ENCODE measurements around the gene GRHL3.
A peak's percentile ranks its signal among the peaks of the same experiment; 100 is the strongest.

The GRHL3 gene

DNA sequence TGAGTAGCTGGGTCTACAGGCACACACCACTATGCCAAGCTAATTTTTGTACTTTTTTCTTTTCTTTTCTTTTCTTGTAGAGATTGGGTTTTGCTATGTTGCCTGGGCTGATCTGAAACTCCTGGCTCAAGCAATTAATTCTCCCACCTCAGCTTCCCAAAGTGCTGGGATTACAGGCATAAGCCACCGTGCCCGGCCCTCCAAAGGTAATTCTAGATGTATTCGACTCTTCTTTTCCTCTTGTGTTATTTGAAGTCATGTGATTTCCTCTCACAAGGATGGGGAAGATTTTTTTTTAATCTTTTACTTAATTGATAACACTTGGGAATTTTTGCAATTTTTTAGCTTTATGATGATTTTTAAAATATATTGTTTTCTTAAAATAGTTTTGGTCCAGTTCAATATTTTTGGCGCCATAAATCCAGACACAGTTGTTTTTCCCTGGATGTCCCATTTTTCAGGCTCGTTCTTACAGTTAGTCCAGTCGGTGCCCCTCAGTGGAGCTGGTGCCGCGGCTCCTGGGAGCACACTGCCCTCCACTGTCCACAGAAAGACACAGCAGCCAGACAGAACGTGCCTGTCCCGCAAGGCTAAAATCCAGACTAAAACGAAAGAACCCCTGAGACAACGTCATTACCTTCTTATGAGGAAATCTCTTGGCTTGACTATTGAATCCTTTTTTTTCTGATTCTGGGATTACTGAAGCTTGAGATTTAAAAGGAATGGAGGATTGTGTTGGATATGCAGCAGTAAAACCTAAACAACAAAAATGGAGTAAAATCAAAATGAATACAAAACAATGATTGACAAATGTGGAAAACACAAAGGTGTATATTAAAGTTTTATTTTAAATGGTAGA is 72.0 kb downstream of the GRHL3 start:
- Histone ChIP-seq H3K27ac (ENCODE audit: low read length) (peak overlapping the region; percentile 86), H3K27me3 (ENCODE audit: low read depth, low read length) (no peaks in the 10 kb centered on the region), H3K4me1 (ENCODE audit: control insufficient read depth in 1 of 2, insufficient read depth in 2 of 2, low read length in 2 of 2) (peaks cover 0 to 4% of the 10 kb centered on the region in 2 donors), H3K9me3 (ENCODE audit: control insufficient read depth in 1 of 2, low read length in 2 of 2) (no peaks in the 10 kb centered on the region), H3K4me3 (ENCODE audit: low read depth in 1 of 2, low read length in 2 of 2) (peak overlapping the region in 1 of 2 donors; percentile 16), H3K36me3 (ENCODE audit: control insufficient read depth in 1 of 2, insufficient read depth in 2 of 2, low read length in 2 of 2) (peaks cover 0 to 3% of the 10 kb centered on the region in 2 donors)

DNA sequence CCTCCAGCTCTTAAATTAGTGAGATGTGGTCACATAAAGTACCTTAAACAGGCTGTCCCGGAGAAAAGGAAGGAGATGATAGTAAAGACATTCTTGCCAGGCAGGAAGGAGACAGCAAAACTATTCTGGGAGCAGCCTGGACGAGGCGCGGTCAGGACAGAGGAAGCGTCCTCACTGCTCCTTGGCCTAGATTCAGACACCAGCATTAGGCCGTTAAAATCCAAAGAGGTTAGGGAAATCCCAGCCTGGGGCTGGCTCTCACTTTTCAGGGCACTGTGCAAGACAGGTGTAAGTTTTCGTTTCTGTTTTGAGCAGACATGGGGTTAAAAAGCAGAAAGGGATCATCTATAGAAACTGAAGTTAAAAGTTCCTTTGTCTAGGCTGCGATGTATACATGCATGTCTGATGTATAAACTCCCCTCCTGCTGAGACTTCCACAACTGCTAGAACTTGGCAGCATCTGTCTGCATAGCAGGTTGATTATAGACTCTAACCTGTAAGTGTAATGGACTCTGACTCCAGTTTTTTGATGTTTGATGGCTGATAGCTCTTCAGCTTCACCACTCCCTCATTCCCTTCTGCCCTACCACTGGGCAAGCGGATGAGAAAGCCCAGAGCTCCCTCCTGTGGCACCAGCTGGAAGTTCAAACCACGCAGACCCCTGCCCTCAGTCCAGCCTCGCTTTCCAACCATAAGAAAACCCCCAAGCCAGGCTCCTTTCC is 72.9 kb downstream of the GRHL3 start:
- H3K27ac ChIP-seq (ENCODE audit: low read length): peak overlapping the region; percentile 86
- peak overlapping the region in 1 of 2 donors; percentile 16 for H3K4me3 ChIP-seq (ENCODE audit: low read depth in 1 of 2, low read length in 2 of 2)
- H3K36me3 ChIP-seq (ENCODE audit: control insufficient read depth in 1 of 2, insufficient read depth in 2 of 2, low read length in 2 of 2): peaks cover 0 to 3% of the 10 kb centered on the region in 2 donors
- H3K27me3 ChIP-seq (ENCODE audit: low read depth, low read length): no peaks in the 10 kb centered on the region
- H3K9me3 ChIP-seq (ENCODE audit: control insufficient read depth in 1 of 2, low read length in 2 of 2): no peaks in the 10 kb centered on the region
- peaks cover 0 to 4% of the 10 kb centered on the region in 2 donors for H3K4me1 ChIP-seq (ENCODE audit: control insufficient read depth in 1 of 2, insufficient read depth in 2 of 2, low read length in 2 of 2)

DNA sequence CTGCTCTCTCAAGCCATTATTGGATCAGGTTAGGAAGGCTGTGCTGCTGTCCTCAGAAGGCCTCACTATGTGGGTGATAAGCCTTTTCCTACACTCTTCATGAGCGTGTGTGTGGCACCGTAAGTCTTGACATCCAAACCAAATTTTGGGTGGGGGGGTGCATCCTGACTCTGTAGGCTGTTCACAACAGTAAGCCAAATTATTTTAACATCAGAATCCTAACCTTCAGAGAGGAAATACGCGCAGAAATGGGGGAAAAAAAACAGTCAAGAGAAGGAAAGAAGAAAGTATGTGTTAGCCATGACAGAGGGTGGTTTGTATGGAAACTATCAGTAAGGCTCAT is 73.4 kb downstream of the GRHL3 start:
- no peak overlapping the region for H3K4me3 ChIP-seq (ENCODE audit: low read depth in 1 of 2, low read length in 2 of 2)
- H3K9me3 ChIP-seq (ENCODE audit: control insufficient read depth in 1 of 2, low read length in 2 of 2): no peaks in the 10 kb centered on the region
- peak overlapping the region; percentile 86 for H3K27ac ChIP-seq (ENCODE audit: low read length)
- peaks cover 0 to 4% of the 10 kb centered on the region in 2 donors for H3K4me1 ChIP-seq (ENCODE audit: control insufficient read depth in 1 of 2, insufficient read depth in 2 of 2, low read length in 2 of 2)
- H3K36me3 ChIP-seq (ENCODE audit: control insufficient read depth in 1 of 2, insufficient read depth in 2 of 2, low read length in 2 of 2): peaks cover 0 to 3% of the 10 kb centered on the region in 2 donors
- H3K27me3 ChIP-seq (ENCODE audit: low read depth, low read length): no peaks in the 10 kb centered on the region

DNA sequence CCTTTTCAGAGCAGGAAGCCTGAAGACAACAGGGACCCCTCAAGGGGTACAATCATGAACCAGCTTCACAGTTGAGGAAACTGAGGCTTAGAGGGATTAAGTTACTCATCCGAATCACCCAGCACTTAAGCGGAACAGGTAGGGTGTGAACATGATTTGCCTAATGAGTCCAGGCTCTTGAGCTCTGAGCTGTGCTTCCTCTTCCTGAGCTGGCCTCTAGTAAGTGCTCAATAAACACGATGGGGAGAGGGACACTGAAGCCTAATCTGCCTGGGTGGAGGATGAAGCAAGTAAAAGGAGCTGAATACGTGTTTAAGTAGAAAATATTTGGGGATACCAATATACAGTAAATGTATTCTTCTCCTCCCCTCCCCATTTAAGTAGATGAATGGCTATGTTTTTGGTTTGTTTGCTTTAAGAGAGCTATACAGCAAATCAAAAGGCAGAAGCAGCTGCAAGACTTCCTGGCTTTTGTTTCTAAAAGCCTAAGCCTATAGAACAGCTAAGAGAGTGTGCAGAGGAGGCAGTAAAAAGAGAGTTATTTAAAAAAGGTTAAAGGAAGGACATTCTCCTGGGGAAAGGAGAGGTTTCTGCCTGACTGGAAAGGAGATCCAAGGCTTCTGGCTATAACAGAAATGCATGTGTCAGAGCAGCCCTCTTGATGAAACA is 74.0 kb downstream of the GRHL3 start:
- Histone ChIP-seq H3K36me3 (ENCODE audit: control insufficient read depth in 1 of 2, insufficient read depth in 2 of 2, low read length in 2 of 2) (peaks cover 0 to 3% of the 10 kb centered on the region in 2 donors), H3K27me3 (ENCODE audit: low read depth, low read length) (no peaks in the 10 kb centered on the region), H3K4me3 (ENCODE audit: low read depth in 1 of 2, low read length in 2 of 2) (no peak overlapping the region), H3K9me3 (ENCODE audit: control insufficient read depth in 1 of 2, low read length in 2 of 2) (no peaks in the 10 kb centered on the region), H3K27ac (ENCODE audit: low read length) (no peak overlapping the region), H3K4me1 (ENCODE audit: control insufficient read depth in 1 of 2, insufficient read depth in 2 of 2, low read length in 2 of 2) (peaks cover 0 to 4% of the 10 kb centered on the region in 2 donors)

GRCh38 chr1:24393892-24394291 is 74.7 kb downstream of the GRHL3 start:
- H3K36me3 ChIP-seq (ENCODE audit: control insufficient read depth in 1 of 2, insufficient read depth in 2 of 2, low read length in 2 of 2): peaks cover 0 to 3% of the 10 kb centered on the region in 2 donors
- peaks cover 0 to 4% of the 10 kb centered on the region in 2 donors for H3K4me1 ChIP-seq (ENCODE audit: control insufficient read depth in 1 of 2, insufficient read depth in 2 of 2, low read length in 2 of 2)
- no peak overlapping the region for H3K27ac ChIP-seq (ENCODE audit: low read length)
- no peaks in the 10 kb centered on the region for H3K9me3 ChIP-seq (ENCODE audit: control insufficient read depth in 1 of 2, low read length in 2 of 2)
- no peaks in the 10 kb centered on the region for H3K27me3 ChIP-seq (ENCODE audit: low read depth, low read length)
- H3K4me3 ChIP-seq (ENCODE audit: low read depth in 1 of 2, low read length in 2 of 2): no peak overlapping the region

GRCh38 chr1:24400065-24400464 is 80.9 kb downstream of the GRHL3 start:
- no peaks in the 10 kb centered on the region for H3K4me1 ChIP-seq (ENCODE audit: control insufficient read depth in 1 of 2, insufficient read depth in 2 of 2, low read length in 2 of 2)
- H3K27ac ChIP-seq (ENCODE audit: low read length): no peak overlapping the region

DNA sequence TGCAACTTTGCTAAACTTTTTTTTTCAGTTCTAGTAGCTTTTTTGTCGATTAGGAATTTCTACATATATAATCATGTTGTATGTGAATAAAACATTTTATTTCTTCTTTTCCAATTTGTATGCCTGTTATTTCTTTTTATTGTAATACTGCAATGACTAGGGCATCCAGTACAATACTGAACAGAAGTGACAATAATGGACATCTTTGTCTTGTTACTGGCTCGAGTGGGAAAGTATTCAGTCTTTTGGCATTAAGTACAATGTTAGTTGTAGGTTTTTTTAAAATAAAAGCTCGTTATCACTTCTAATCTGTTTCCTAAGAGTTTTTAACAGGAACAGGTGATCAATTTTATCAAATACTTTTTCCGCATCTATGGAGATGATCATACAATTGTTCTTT is 84.6 kb downstream of the GRHL3 start:
- no peaks in the 10 kb centered on the region for H3K4me1 ChIP-seq (ENCODE audit: control insufficient read depth in 1 of 2, insufficient read depth in 2 of 2, low read length in 2 of 2)
- H3K27me3 ChIP-seq (ENCODE audit: low read depth, low read length): no peaks in the 10 kb centered on the region
- H3K27ac ChIP-seq (ENCODE audit: low read length): no peak overlapping the region
- no peak overlapping the region for H3K4me3 ChIP-seq (ENCODE audit: low read depth in 1 of 2, low read length in 2 of 2)
- H3K9me3 ChIP-seq (ENCODE audit: control insufficient read depth in 1 of 2, low read length in 2 of 2): no peaks in the 10 kb centered on the region
- H3K36me3 ChIP-seq (ENCODE audit: control insufficient read depth in 1 of 2, insufficient read depth in 2 of 2, low read length in 2 of 2): no peaks in the 10 kb centered on the region

More at GRCh38 chr1:24400065-24400464, 80.9 kb downstream of the GRHL3 start:
- Histone ChIP-seq H3K4me3 (ENCODE audit: low read depth in 1 of 2, low read length in 2 of 2) (no peak overlapping the region), H3K9me3 (ENCODE audit: control insufficient read depth in 1 of 2, low read length in 2 of 2) (no peaks in the 10 kb centered on the region), H3K27me3 (ENCODE audit: low read depth, low read length) (no peaks in the 10 kb centered on the region), H3K36me3 (ENCODE audit: control insufficient read depth in 1 of 2, insufficient read depth in 2 of 2, low read length in 2 of 2) (no peaks in the 10 kb centered on the region)
